Body of pancreas (tissue), 4 donors: Measurements from ENCODE around the gene NVL.

Experiments used
- POLR2A ChIP-seq, 3 donors: fragments of 450-650 bp; IDR thresholded peaks; one replicate each; pipeline ENCODE4 v1.6.1; 2016; ENCODE audit warnings: antibody characterized with exemption in 3 of 3, mild to moderate bottlenecking in 2 of 3
- TF ChIP-seq, protein P1 (sequence below), 7 experiments: fragments of 450-650 bp in 4 of 7; fragments of 200-600 bp in 3 of 7; sonication (generic) in 3 of 7; IDR thresholded peaks; one replicate each; pipeline ENCODE4 v1.5.1; 2016 to 2019; ENCODE audit warnings: antibody characterized with exemption in 7 of 7

DNA sequence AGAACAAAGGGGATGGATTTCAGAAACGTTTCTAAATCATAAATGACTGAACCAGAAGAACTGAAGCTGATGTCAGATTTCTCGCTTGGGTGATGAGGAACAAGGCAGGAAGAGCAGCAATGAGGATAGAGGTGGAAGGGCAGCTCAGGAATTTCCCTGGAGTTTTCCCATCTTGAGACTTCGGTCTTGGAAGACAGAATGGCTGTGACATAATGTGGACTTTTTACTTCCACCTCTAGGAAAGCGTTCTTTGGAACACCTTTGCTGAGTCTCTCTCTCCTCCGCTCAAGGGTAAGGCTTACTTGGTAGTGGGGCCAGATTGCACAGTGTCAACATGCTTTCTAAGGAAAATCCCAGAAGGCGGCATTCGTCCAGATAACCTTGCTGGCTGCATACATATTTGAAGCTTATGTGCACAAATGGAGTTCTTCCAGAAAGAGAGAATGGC is 110.3 kb downstream of the NVL start:
- TF ChIP-seq, protein P1, sequence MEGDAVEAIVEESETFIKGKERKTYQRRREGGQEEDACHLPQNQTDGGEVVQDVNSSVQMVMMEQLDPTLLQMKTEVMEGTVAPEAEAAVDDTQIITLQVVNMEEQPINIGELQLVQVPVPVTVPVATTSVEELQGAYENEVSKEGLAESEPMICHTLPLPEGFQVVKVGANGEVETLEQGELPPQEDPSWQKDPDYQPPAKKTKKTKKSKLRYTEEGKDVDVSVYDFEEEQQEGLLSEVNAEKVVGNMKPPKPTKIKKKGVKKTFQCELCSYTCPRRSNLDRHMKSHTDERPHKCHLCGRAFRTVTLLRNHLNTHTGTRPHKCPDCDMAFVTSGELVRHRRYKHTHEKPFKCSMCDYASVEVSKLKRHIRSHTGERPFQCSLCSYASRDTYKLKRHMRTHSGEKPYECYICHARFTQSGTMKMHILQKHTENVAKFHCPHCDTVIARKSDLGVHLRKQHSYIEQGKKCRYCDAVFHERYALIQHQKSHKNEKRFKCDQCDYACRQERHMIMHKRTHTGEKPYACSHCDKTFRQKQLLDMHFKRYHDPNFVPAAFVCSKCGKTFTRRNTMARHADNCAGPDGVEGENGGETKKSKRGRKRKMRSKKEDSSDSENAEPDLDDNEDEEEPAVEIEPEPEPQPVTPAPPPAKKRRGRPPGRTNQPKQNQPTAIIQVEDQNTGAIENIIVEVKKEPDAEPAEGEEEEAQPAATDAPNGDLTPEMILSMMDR (IDR thresholded peaks at IDR 0.05), result no peak
- TF ChIP-seq POLR2A (IDR thresholded peaks at IDR 0.05), result no peak
